Gastrocnemius medialis (tissue), 4 donors: ENCODE results near the gene TSR3. TPM values are rescaled to one million over a fixed set of nuclear protein-coding genes. Genes with fewer than 3 reads are reported as not detected.

ENCODE experiments used
- ATAC-seq, 2 donors: fragments of 150-250 bp; one replicate each; pipeline ENCODE4 v1.9.1; 2016
- DNase-seq, 2 donors: peaks; one replicate each; pipeline ENCODE4 v3.0.0-alpha.2; 2019
- H3K27ac ChIP-seq, 4 donors: fragments of 200-600 bp; sonication (generic); 1 replicate in 1 of 4; 2 replicates in 3 of 4; pipeline ENCODE4 v1.5.1; 2016 to 2018; ENCODE audit warnings: mild to moderate bottlenecking in 2 of 4, moderate library complexity in 1 of 4
- H3K27me3 ChIP-seq, 3 donors: fragments of 200-600 bp; sonication (generic) in 2 of 3; 1 replicate in 1 of 3; 2 replicates in 2 of 3; pipeline versions ENCODE4 v1.5.1 to v1.6.0; 2016 to 2019; ENCODE audit warnings: mild to moderate bottlenecking in 1 of 3, moderate library complexity in 1 of 3
- H3K36me3 ChIP-seq, 2 donors: fragments of 200-600 bp; sonication (generic) in 1 of 2; one replicate each; pipeline ENCODE4 v1.5.1; 2017 to 2018
- H3K4me1 ChIP-seq, 2 donors: fragments of 200-600 bp; sonication (generic) in 1 of 2; one replicate each; pipeline ENCODE4 v1.5.1; 2016 to 2017; ENCODE audit warnings: mild to moderate bottlenecking in 2 of 2
- H3K4me3 ChIP-seq, 4 donors: fragments of 200-600 bp; sonication (generic) in 3 of 4; 1 replicate in 1 of 4; 2 replicates in 3 of 4; pipeline ENCODE4 v1.5.1; 2016 to 2019; ENCODE audit warnings: mild to moderate bottlenecking in 2 of 4
- H3K9me3 ChIP-seq, 3 donors: fragments of 200-600 bp; sonication (generic) in 2 of 3; 1 replicate in 1 of 3; 2 replicates in 2 of 3; pipeline ENCODE4 v1.5.1; 2016 to 2019
- CTCF ChIP-seq, 5 experiments: fragments of 450-650 bp in 3 of 5; fragments of 200-600 bp in 2 of 5; sonication (generic) in 2 of 5; IDR thresholded peaks in 4 of 5; conservative IDR thresholded peaks in 1 of 5; 1 replicate in 4 of 5; 2 replicates in 1 of 5; pipeline ENCODE4 v1.5.1; 2016 to 2019; ENCODE audit warnings: antibody characterized with exemption in 5 of 5, mild to moderate bottlenecking in 3 of 5, moderate library complexity in 3 of 5
- POLR2A ChIP-seq, 2 donors: fragments of 450-650 bp; IDR thresholded peaks; one replicate each; pipeline ENCODE4 v1.6.1; 2017; ENCODE audit warnings: antibody characterized with exemption in 2 of 2, mild to moderate bottlenecking in 2 of 2, moderate library complexity in 2 of 2
- in situ Hi-C, 4 donors: fragments of 200-750 bp; cut with MboI; loops; one replicate each; pipeline versions ENCODE4 v1.15.0 to v1.8.0; 2017; ENCODE audit warnings: low sequenced_read_pairs in 4 of 4
- intact Hi-C: fragments of 100-400 bp; cut with DNase I; formaldehyde crosslinking; loops from one replicate; pipeline ENCODE4 v1.15.1; 2023; ENCODE audit warnings: low total_unique reads
- total RNA-seq, 4 donors: library from RNA; depleted of rRNA; stranded (reverse); fragments of >200 nt; gene quantifications; one replicate each; pipeline versions ENCODE4 v1.1.0 to v1.2.3, GENCODE V29; 2016

The TSR3 gene
- total RNA-seq, 4 donors from 2014 or later: 63.3 to 103 (median 72.4) TPM

- ATAC-seq (no peak), DNase-seq (no peak)
- H3K36me3 ChIP-seq: peaks cover 0 to 66% of the 10 kb centered on the region in 2 donors
- H3K27me3 ChIP-seq: no peaks in the 10 kb centered on the region
- no peak overlapping the region for H3K27ac ChIP-seq
- H3K4me1 ChIP-seq: peaks cover 27 to 37% of the 10 kb centered on the region in 2 donors
- no peaks in the 10 kb centered on the region for H3K9me3 ChIP-seq
- TF ChIP-seq POLR2A (IDR thresholded peaks at IDR 0.05) (no peak), CTCF (IDR thresholded peaks at IDR 0.05 in 4 of 5, conservative IDR thresholded peaks at IDR 0.05 in 1 of 5) (no peak)
- no peak overlapping the region for H3K4me3 ChIP-seq
- intact Hi-C loops (no loop called here), in situ Hi-C loops (no loop called here)
These were observed 36.3 kb downstream of the TSR3 start for GRCh38 chr16:1315081-1316032.

GRCh38 chr16:1314399-1315068, 37.1 kb downstream of the TSR3 start:
- in situ Hi-C loops (no loop called here), intact Hi-C loops (no loop called here)
- Histone ChIP-seq H3K4me1 (peaks cover 30 to 41% of the 10 kb centered on the region in 2 donors), H3K36me3 (peaks cover 0 to 58% of the 10 kb centered on the region in 2 donors), H3K4me3 (no peak overlapping the region), H3K9me3 (no peaks in the 10 kb centered on the region), H3K27me3 (no peaks in the 10 kb centered on the region), H3K27ac (no peak overlapping the region)
- DNase-seq (no peak), ATAC-seq (no peak)
- TF ChIP-seq CTCF (IDR thresholded peaks at IDR 0.05 in 4 of 5, conservative IDR thresholded peaks at IDR 0.05 in 1 of 5): no peak
- TF ChIP-seq POLR2A (IDR thresholded peaks at IDR 0.05): no peak

- H3K4me1 ChIP-seq: peaks cover 30 to 41% of the 10 kb centered on the region in 2 donors
- H3K4me3 ChIP-seq: no peak overlapping the region
- H3K27me3 ChIP-seq: no peaks in the 10 kb centered on the region
- no peak for DNase-seq
- no peak for ATAC-seq
- TF ChIP-seq CTCF (IDR thresholded peaks at IDR 0.05 in 4 of 5, conservative IDR thresholded peaks at IDR 0.05 in 1 of 5) (no peak), POLR2A (IDR thresholded peaks at IDR 0.05) (no peak)
- H3K9me3 ChIP-seq: no peaks in the 10 kb centered on the region
- no peak overlapping the region for H3K27ac ChIP-seq
- H3K36me3 ChIP-seq: peaks cover 0 to 51% of the 10 kb centered on the region in 2 donors
- intact Hi-C loops: no loop called here
- in situ Hi-C loops: no loop called here
These were observed 37.8 kb downstream of the TSR3 start for GRCh38 chr16:1313721-1314369.

GRCh38 chr16:1312903-1313302, 38.8 kb downstream of the TSR3 start:
- DNase-seq: no peak
- no peak for TF ChIP-seq CTCF (IDR thresholded peaks at IDR 0.05 in 4 of 5, conservative IDR thresholded peaks at IDR 0.05 in 1 of 5)
- TF ChIP-seq POLR2A (IDR thresholded peaks at IDR 0.05): no peak
- in situ Hi-C loops: no loop called here
- Histone ChIP-seq H3K27ac (peak overlapping the region in 1 of 4 donors; percentile 56), H3K27me3 (no peaks in the 10 kb centered on the region), H3K4me3 (no peak overlapping the region), H3K36me3 (peaks cover 0 to 41% of the 10 kb centered on the region in 2 donors), H3K9me3 (no peaks in the 10 kb centered on the region), H3K4me1 (peaks cover 30 to 44% of the 10 kb centered on the region in 2 donors)
- no peak for ATAC-seq
- intact Hi-C loops: no loop called here
